GM23338 (cell line): ENCODE data around the gene FEV. TPM values are rescaled to one million over a fixed set of nuclear protein-coding genes. Genes with fewer than 3 reads are reported as not detected.

Experiments used
- ATAC-seq: fragments of 200-7000 bp; cut with Tn5 transposase; 3 replicates; pipeline ENCODE4 v1.9.1; 2020
- DNase-seq: peaks from one replicate; pipeline ENCODE4 v3.0.0-alpha.2; 2015; ENCODE audit warnings: low spot score
- H2AFZ ChIP-seq: fragments of 200-600 bp; sonication (generic); 2 replicates; pipeline ENCODE4 v1.8.0; 2016; ENCODE audit warnings: antibody characterized with exemption, mild to moderate bottlenecking, moderate library complexity
- H3F3A ChIP-seq: fragments of 200-600 bp; sonication (generic); replicated peaks from 2 replicates; pipeline ENCODE4 v1.8.0; 2017; ENCODE audit warnings: antibody characterized with exemption, mixed run types, low read depth
- H3K27ac ChIP-seq: fragments of 200-600 bp; sonication (generic); 2 replicates; pipeline ENCODE4 v1.6.1; 2016; ENCODE audit warnings: low read depth
- H3K27me3 ChIP-seq: fragments of 200-600 bp; sonication (generic); 2 replicates; pipeline ENCODE4 v1.8.0; 2016; ENCODE audit warnings: mild to moderate bottlenecking, mixed run types, moderate library complexity; ENCODE audit not compliant: insufficient read depth
- H3K36me3 ChIP-seq: fragments of 200-600 bp; sonication (generic); 2 replicates; pipeline ENCODE4 v1.8.0; 2016; ENCODE audit warnings: mild to moderate bottlenecking; ENCODE audit not compliant: insufficient read depth
- H3K4me1 ChIP-seq: fragments of 200-600 bp; sonication (generic); 2 replicates; pipeline ENCODE4 v1.8.0; 2016; ENCODE audit warnings: mild to moderate bottlenecking, moderate library complexity; ENCODE audit not compliant: insufficient read depth
- H3K4me2 ChIP-seq: fragments of 200-600 bp; sonication (generic); 2 replicates; pipeline ENCODE4 v1.7.1; 2017; ENCODE audit warnings: mixed run types
- H3K4me3 ChIP-seq: fragments of 200-600 bp; sonication (generic); 2 replicates; pipeline ENCODE4 v1.6.1; 2016; ENCODE audit warnings: mixed run types
- H3K79me2 ChIP-seq: fragments of 200-600 bp; sonication (generic); replicated peaks from 2 replicates; pipeline ENCODE4 v1.8.0; 2017; ENCODE audit warnings: mild to moderate bottlenecking; ENCODE audit not compliant: insufficient read depth
- H3K9me2 ChIP-seq: fragments of 200-600 bp; sonication (generic); 2 replicates; pipeline ENCODE4 v1.8.0; 2017; ENCODE audit not compliant: insufficient read depth
- H4K20me1 ChIP-seq: fragments of 200-600 bp; sonication (generic); replicated peaks from 2 replicates; pipeline ENCODE4 v1.8.0; 2017; ENCODE audit warnings: mild to moderate bottlenecking; ENCODE audit not compliant: insufficient read depth
- H3K27ac Mint-ChIP-seq: 2 replicates; pipeline ENCODE4 v1.8.0; 2020; ENCODE audit warnings: inconsistent platforms, mild to moderate bottlenecking, moderate library complexity, mixed read lengths
- H3K27me3 Mint-ChIP-seq: 3 replicates; pipeline ENCODE4 v1.8.0; 2022; ENCODE audit warnings: low read depth, mild to moderate bottlenecking, moderate library complexity, mixed read lengths, inconsistent platforms; ENCODE audit not compliant: insufficient read depth, poor library complexity
- H3K36me3 Mint-ChIP-seq: 3 replicates; pipeline ENCODE4 v1.8.0; 2021; ENCODE audit warnings: low read depth, mild to moderate bottlenecking, inconsistent platforms, moderate library complexity, mixed read lengths
- H3K4me1 Mint-ChIP-seq: 3 replicates; pipeline ENCODE4 v1.8.0; 2020; ENCODE audit warnings: mild to moderate bottlenecking, inconsistent platforms, mixed read lengths
- H3K4me3 Mint-ChIP-seq: 3 replicates; pipeline ENCODE4 v1.8.0; 2021; ENCODE audit warnings: moderate library complexity, mild to moderate bottlenecking, inconsistent platforms, mixed read lengths
- H3K9me3 Mint-ChIP-seq: 3 replicates; pipeline ENCODE4 v1.8.0; 2020; ENCODE audit warnings: moderate library complexity, mild to moderate bottlenecking, inconsistent platforms, mixed read lengths
- CREB1 ChIP-seq: fragments of 250-450 bp; sonication (Bioruptor Pico); IDR thresholded peaks from 2 replicates; pipeline ENCODE4 v1.5.0; 2020; ENCODE audit warnings: low read depth, mild to moderate bottlenecking, moderate library complexity
- EZH2 ChIP-seq: fragments of 200-600 bp; sonication (generic); IDR thresholded peaks from one replicate; pipeline ENCODE4 v1.8.0; 2017; ENCODE audit warnings: antibody characterized with exemption, mild to moderate bottlenecking, low read depth; ENCODE audit not compliant: unreplicated experiment
- EZH2phosphoT487 ChIP-seq: fragments of 200-600 bp; sonication (generic); IDR thresholded peaks from one replicate; pipeline ENCODE4 v1.8.1; 2018; ENCODE audit warnings: antibody characterized with exemption; ENCODE audit not compliant: unreplicated experiment
- JUNB ChIP-seq: IDR thresholded peaks from one replicate; pipeline ENCODE4 v1.6.1; 2016; ENCODE audit warnings: antibody characterized with exemption; ENCODE audit not compliant: unreplicated experiment
- NANOG ChIP-seq: IDR thresholded peaks from 2 replicates; pipeline ENCODE4 v1.6.1; 2016; ENCODE audit warnings: antibody characterized with exemption, borderline replicate concordance
- POLR2AphosphoS5 ChIP-seq: IDR thresholded peaks from 2 replicates; pipeline ENCODE4 v1.6.1; 2016; ENCODE audit warnings: antibody characterized with exemption, low read depth
- STAT1 ChIP-seq: IDR thresholded peaks from one replicate; pipeline ENCODE4 v1.6.1; 2016; ENCODE audit warnings: antibody characterized with exemption; ENCODE audit not compliant: unreplicated experiment
- ZNF114 ChIP-seq: fragments of 250-450 bp; sonication (Bioruptor Pico); IDR thresholded peaks from 2 replicates; pipeline ENCODE4 v1.5.0; 2020; ENCODE audit warnings: mild to moderate bottlenecking, moderate library complexity
- ZNF331 ChIP-seq: fragments of 250-450 bp; sonication (Bioruptor Pico); IDR thresholded peaks from 2 replicates; pipeline ENCODE4 v1.5.0; 2020; ENCODE audit warnings: low read depth, mild to moderate bottlenecking, moderate library complexity
- polyA plus RNA-seq: library from polyadenylated mRNA; unstranded; fragments of >200 nt; fragmentation: Nextera tagmentation; extraction: Ambion mirVana; gene quantifications from 2 replicates; pipeline ENCODE4 v1.2.1, GENCODE V29; 2016
- total RNA-seq: library from RNA; depleted of rRNA; stranded (reverse); fragments of >200 nt; shearing (Covaris generic); gene quantifications from 2 replicates; pipeline ENCODE4 v1.2.3, GENCODE V29; 2014
- TF ChIP-seq, protein P1 (sequence below): IDR thresholded peaks from one replicate; pipeline ENCODE4 v1.6.1; 2018; ENCODE audit warnings: antibody characterized with exemption; ENCODE audit not compliant: unreplicated experiment
- TF ChIP-seq, protein P2 (sequence below), 2 experiments: fragments of 200-600 bp in 1 of 2; sonication (generic) in 1 of 2; conservative IDR thresholded peaks; 2 replicates each; pipeline versions ENCODE4 v1.5.1 to v1.6.1; 2016 to 2017; ENCODE audit warnings: antibody characterized with exemption in 2 of 2, low read depth in 2 of 2, mild to moderate bottlenecking in 2 of 2, moderate library complexity in 1 of 2
- TF ChIP-seq, protein P3 (sequence below): IDR thresholded peaks from 2 replicates; pipeline ENCODE4 v1.6.1; 2016; ENCODE audit warnings: antibody characterized with exemption
- TF ChIP-seq, protein P4 (sequence below): fragments of 250-450 bp; sonication (Bioruptor Pico); IDR thresholded peaks from 2 replicates; pipeline ENCODE4 v1.5.0; 2020; ENCODE audit warnings: mild to moderate bottlenecking, moderate library complexity

The FEV gene
- total and polyA plus RNA-seq, 2 experiments from 2014 or later: not detected

DNA sequence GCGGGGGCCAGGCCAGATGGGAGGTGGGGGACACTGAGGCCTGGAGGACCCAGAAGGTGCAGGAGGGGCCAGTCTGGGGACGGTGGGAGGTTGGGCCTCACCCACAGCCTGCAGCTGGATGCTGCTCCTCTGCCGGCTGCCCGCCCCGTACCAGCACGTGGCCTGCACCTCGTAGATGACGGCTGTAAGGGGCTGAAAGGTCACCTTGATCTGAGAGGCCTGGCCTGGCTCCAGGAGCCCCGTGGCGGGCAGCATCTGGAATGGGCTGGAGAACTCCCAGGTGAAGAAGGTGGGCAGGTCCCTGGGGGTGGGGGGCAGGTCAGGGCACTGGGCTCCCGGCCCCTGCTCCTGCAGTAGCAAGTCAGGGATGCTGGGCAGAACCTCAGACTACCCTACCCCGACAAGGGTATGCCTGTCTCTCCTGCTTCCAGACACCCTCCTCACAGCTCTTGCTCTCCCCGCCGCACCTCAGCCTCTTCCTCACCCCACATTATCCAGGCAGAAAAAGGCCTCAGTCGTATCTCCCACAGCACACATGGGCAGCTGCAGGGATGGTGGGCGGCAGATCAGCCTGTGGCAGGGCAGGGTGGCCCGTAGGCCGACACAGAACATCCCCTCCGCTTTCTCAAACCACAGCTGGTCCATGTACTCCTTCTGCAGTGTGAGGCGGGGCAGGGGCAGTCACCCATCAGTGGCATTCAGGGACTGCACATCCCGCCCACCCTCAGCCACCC is 46.2 kb upstream of the FEV start:
- Mint-ChIP-seq H3K36me3 (no peaks in the 10 kb centered on the region), H3K27ac (no peak overlapping the region), H3K9me3 (no peaks in the 10 kb centered on the region; the same call in 2 of the 3 replicates), H3K4me3 (no peak overlapping the region), H3K27me3 (peaks cover 14% of the 10 kb centered on the region), H3K4me1 (peaks cover 3% of the 10 kb centered on the region; the same call in 2 of the 3 replicates)
- Histone ChIP-seq H3K27ac (no peak overlapping the region), H3K79me2 (no peaks in the 10 kb centered on the region), H2AFZ (no peak overlapping the region), H3K36me3 (no peaks in the 10 kb centered on the region), H3K4me1 (no peaks in the 10 kb centered on the region), H3F3A (no peaks in the 10 kb centered on the region), H3K27me3 (no peaks in the 10 kb centered on the region), H4K20me1 (no peaks in the 10 kb centered on the region), H3K4me2 (no peak overlapping the region), H3K4me3 (no peak overlapping the region), H3K9me2 (no peaks in the 10 kb centered on the region)
- TF ChIP-seq STAT1 (no peak), EZH2phosphoT487 (no peak), ZNF331 (CRISPR knock-in tag) (no peak), CREB1 (CRISPR knock-in tag) (no peak), NANOG (no peak), POLR2AphosphoS5 (no peak), ZNF114 (CRISPR knock-in tag) (no peak), EZH2 (no peak), JUNB (no peak)
- TF ChIP-seq, protein P1, sequence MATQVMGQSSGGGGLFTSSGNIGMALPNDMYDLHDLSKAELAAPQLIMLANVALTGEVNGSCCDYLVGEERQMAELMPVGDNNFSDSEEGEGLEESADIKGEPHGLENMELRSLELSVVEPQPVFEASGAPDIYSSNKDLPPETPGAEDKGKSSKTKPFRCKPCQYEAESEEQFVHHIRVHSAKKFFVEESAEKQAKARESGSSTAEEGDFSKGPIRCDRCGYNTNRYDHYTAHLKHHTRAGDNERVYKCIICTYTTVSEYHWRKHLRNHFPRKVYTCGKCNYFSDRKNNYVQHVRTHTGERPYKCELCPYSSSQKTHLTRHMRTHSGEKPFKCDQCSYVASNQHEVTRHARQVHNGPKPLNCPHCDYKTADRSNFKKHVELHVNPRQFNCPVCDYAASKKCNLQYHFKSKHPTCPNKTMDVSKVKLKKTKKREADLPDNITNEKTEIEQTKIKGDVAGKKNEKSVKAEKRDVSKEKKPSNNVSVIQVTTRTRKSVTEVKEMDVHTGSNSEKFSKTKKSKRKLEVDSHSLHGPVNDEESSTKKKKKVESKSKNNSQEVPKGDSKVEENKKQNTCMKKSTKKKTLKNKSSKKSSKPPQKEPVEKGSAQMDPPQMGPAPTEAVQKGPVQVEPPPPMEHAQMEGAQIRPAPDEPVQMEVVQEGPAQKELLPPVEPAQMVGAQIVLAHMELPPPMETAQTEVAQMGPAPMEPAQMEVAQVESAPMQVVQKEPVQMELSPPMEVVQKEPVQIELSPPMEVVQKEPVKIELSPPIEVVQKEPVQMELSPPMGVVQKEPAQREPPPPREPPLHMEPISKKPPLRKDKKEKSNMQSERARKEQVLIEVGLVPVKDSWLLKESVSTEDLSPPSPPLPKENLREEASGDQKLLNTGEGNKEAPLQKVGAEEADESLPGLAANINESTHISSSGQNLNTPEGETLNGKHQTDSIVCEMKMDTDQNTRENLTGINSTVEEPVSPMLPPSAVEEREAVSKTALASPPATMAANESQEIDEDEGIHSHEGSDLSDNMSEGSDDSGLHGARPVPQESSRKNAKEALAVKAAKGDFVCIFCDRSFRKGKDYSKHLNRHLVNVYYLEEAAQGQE: no peak
- TF ChIP-seq, protein P2, sequence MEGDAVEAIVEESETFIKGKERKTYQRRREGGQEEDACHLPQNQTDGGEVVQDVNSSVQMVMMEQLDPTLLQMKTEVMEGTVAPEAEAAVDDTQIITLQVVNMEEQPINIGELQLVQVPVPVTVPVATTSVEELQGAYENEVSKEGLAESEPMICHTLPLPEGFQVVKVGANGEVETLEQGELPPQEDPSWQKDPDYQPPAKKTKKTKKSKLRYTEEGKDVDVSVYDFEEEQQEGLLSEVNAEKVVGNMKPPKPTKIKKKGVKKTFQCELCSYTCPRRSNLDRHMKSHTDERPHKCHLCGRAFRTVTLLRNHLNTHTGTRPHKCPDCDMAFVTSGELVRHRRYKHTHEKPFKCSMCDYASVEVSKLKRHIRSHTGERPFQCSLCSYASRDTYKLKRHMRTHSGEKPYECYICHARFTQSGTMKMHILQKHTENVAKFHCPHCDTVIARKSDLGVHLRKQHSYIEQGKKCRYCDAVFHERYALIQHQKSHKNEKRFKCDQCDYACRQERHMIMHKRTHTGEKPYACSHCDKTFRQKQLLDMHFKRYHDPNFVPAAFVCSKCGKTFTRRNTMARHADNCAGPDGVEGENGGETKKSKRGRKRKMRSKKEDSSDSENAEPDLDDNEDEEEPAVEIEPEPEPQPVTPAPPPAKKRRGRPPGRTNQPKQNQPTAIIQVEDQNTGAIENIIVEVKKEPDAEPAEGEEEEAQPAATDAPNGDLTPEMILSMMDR (conservative IDR thresholded peaks at IDR 0.05; ENCODE audit: low read depth in 2 of 2): no peak
- TF ChIP-seq, protein P3, sequence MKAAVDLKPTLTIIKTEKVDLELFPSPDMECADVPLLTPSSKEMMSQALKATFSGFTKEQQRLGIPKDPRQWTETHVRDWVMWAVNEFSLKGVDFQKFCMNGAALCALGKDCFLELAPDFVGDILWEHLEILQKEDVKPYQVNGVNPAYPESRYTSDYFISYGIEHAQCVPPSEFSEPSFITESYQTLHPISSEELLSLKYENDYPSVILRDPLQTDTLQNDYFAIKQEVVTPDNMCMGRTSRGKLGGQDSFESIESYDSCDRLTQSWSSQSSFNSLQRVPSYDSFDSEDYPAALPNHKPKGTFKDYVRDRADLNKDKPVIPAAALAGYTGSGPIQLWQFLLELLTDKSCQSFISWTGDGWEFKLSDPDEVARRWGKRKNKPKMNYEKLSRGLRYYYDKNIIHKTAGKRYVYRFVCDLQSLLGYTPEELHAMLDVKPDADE: no peak
- TF ChIP-seq, protein P4, sequence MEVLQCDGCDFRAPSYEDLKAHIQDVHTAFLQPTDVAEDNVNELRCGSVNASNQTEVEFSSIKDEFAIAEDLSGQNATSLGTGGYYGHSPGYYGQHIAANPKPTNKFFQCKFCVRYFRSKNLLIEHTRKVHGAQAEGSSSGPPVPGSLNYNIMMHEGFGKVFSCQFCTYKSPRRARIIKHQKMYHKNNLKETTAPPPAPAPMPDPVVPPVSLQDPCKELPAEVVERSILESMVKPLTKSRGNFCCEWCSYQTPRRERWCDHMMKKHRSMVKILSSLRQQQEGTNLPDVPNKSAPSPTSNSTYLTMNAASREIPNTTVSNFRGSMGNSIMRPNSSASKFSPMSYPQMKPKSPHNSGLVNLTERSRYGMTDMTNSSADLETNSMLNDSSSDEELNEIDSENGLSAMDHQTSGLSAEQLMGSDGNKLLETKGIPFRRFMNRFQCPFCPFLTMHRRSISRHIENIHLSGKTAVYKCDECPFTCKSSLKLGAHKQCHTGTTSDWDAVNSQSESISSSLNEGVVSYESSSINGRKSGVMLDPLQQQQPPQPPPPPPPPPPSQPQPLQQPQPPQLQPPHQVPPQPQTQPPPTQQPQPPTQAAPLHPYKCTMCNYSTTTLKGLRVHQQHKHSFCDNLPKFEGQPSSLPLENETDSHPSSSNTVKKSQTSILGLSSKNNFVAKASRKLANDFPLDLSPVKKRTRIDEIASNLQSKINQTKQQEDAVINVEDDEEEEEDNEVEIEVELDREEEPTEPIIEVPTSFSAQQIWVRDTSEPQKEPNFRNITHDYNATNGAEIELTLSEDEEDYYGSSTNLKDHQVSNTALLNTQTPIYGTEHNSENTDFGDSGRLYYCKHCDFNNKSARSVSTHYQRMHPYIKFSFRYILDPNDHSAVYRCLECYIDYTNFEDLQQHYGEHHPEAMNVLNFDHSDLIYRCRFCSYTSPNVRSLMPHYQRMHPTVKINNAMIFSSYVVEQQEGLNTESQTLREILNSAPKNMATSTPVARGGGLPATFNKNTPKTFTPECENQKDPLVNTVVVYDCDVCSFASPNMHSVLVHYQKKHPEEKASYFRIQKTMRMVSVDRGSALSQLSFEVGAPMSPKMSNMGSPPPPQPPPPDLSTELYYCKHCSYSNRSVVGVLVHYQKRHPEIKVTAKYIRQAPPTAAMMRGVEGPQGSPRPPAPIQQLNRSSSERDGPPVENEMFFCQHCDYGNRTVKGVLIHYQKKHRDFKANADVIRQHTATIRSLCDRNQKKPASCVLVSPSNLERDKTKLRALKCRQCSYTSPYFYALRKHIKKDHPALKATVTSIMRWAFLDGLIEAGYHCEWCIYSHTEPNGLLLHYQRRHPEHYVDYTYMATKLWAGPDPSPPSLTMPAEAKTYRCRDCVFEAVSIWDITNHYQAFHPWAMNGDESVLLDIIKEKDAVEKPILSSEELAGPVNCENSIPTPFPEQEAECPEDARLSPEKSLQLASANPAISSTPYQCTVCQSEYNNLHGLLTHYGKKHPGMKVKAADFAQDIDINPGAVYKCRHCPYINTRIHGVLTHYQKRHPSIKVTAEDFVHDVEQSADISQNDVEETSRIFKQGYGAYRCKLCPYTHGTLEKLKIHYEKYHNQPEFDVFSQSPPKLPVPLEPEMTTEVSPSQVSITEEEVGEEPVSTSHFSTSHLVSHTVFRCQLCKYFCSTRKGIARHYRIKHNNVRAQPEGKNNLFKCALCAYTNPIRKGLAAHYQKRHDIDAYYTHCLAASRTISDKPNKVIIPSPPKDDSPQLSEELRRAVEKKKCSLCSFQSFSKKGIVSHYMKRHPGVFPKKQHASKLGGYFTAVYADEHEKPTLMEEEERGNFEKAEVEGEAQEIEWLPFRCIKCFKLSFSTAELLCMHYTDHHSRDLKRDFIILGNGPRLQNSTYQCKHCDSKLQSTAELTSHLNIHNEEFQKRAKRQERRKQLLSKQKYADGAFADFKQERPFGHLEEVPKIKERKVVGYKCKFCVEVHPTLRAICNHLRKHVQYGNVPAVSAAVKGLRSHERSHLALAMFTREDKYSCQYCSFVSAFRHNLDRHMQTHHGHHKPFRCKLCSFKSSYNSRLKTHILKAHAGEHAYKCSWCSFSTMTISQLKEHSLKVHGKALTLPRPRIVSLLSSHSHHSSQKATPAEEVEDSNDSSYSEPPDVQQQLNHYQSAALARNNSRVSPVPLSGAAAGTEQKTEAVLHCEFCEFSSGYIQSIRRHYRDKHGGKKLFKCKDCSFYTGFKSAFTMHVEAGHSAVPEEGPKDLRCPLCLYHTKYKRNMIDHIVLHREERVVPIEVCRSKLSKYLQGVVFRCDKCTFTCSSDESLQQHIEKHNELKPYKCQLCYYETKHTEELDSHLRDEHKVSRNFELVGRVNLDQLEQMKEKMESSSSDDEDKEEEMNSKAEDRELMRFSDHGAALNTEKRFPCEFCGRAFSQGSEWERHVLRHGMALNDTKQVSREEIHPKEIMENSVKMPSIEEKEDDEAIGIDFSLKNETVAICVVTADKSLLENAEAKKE (CRISPR knock-in tag): no peak
- no peak for ATAC-seq
- DNase-seq: no peak
